WTC11 (cell line): Measurements from ENCODE around the gene KCNH6. TPM values are rescaled to one million over a fixed set of nuclear protein-coding genes. Genes with fewer than 3 reads are reported as not detected.

Source experiments
- ATAC-seq: fragments of 200-7000 bp; cut with Tn5 transposase; 2 replicates; pipeline ENCODE4 v1.10.0; 2021; ENCODE audit warnings: mild to moderate bottlenecking, moderate library complexity
- CTCF ChIA-PET: fragments of 300-600 bp; sonication (Branson Sonifier 250); formaldehyde crosslinking; loops from one replicate; lab custom pipeline; 2021; ENCODE audit warnings: antibody characterized with exemption; lab: Charles Lee
- POLR2A ChIA-PET: fragments of 350-600 bp; sonication (Branson Sonifier 250); formaldehyde crosslinking; loops from one replicate; lab custom pipeline; 2021; ENCODE audit warnings: antibody characterized with exemption; lab: Charles Lee
- DNase-seq: peaks from one replicate; pipeline ENCODE4 v3.0.0; 2021; ENCODE audit warnings: low spot score
- H3K27ac Mint-ChIP-seq: 2 replicates; pipeline ENCODE4 v1.8.0; 2021; ENCODE audit warnings: mixed read lengths
- H3K27me3 Mint-ChIP-seq: 2 replicates; pipeline ENCODE4 v1.8.0; 2021; ENCODE audit warnings: low read depth, mild to moderate bottlenecking, moderate library complexity, mixed read lengths
- H3K36me3 Mint-ChIP-seq: 2 replicates; pipeline ENCODE4 v1.8.0; 2021; ENCODE audit warnings: mixed read lengths
- H3K4me1 Mint-ChIP-seq: 2 replicates; pipeline ENCODE4 v1.8.0; 2022; ENCODE audit warnings: mixed read lengths
- H3K4me3 Mint-ChIP-seq: 2 replicates; pipeline ENCODE4 v1.8.0; 2021; ENCODE audit warnings: mild to moderate bottlenecking, moderate library complexity, mixed read lengths
- H3K9me3 Mint-ChIP-seq: 2 replicates; pipeline ENCODE4 v1.8.0; 2021; ENCODE audit warnings: mixed read lengths
- AFF4 ChIP-seq: sonication (generic); formaldehyde crosslinking; IDR thresholded peaks from 2 replicates; pipeline ENCODE4 v1.8.1; 2023; ENCODE audit warnings: mild to moderate bottlenecking, missing genetic modification reagents, borderline replicate concordance
- ATF3 ChIP-seq: sonication (generic); formaldehyde crosslinking; conservative IDR thresholded peaks from 2 replicates; pipeline ENCODE4 v1.8.1; 2022; ENCODE audit warnings: mild to moderate bottlenecking, missing genetic modification reagents
- E2F1 ChIP-seq: sonication (generic); formaldehyde crosslinking; IDR thresholded peaks from 2 replicates; pipeline ENCODE4 v1.8.0; 2022; ENCODE audit warnings: mild to moderate bottlenecking, missing genetic modification reagents
- ELF4 ChIP-seq: sonication (generic); formaldehyde crosslinking; IDR thresholded peaks from 2 replicates; pipeline ENCODE4 v1.8.1; 2022; ENCODE audit warnings: low read depth, mild to moderate bottlenecking, moderate library complexity, missing genetic modification reagents
- EMX1 ChIP-seq: fragments of 250-450 bp; sonication (Bioruptor Pico); IDR thresholded peaks from 2 replicates; pipeline ENCODE4 v1.8.0; 2021; ENCODE audit warnings: mild to moderate bottlenecking
- ERG ChIP-seq: fragments of 250-450 bp; sonication (Bioruptor Pico); IDR thresholded peaks from 2 replicates; pipeline ENCODE4 v1.8.0; 2021; ENCODE audit warnings: mild to moderate bottlenecking
- ESRRA ChIP-seq: sonication (generic); formaldehyde crosslinking; IDR thresholded peaks from 2 replicates; pipeline ENCODE4 v1.8.1; 2022; ENCODE audit warnings: mild to moderate bottlenecking, missing genetic modification reagents, borderline replicate concordance
- FOXK1 ChIP-seq: sonication (generic); formaldehyde crosslinking; IDR thresholded peaks from 2 replicates; pipeline ENCODE4 v1.8.0; 2022; ENCODE audit warnings: mild to moderate bottlenecking, moderate library complexity, missing genetic modification reagents
- FOXP1 ChIP-seq: sonication (generic); formaldehyde crosslinking; IDR thresholded peaks from 2 replicates; pipeline ENCODE4 v1.8.0; 2022; ENCODE audit warnings: missing genetic modification reagents, mild to moderate bottlenecking, moderate library complexity, borderline replicate concordance
- HMGA2 ChIP-seq: fragments of 250-450 bp; sonication (Bioruptor Pico); IDR thresholded peaks from 2 replicates; pipeline ENCODE4 v1.4.0; 2021; ENCODE audit warnings: mild to moderate bottlenecking, moderate library complexity
- JUN ChIP-seq: sonication (generic); formaldehyde crosslinking; IDR thresholded peaks from 2 replicates; pipeline ENCODE4 v1.8.0; 2023; ENCODE audit warnings: mild to moderate bottlenecking, missing genetic modification reagents
- NFATC4 ChIP-seq: fragments of 250-450 bp; sonication (Bioruptor Pico); IDR thresholded peaks from 2 replicates; pipeline ENCODE4 v1.9.0; 2021; ENCODE audit warnings: mild to moderate bottlenecking
- SMAD4 ChIP-seq: sonication (generic); formaldehyde crosslinking; IDR thresholded peaks from 2 replicates; pipeline ENCODE4 v1.8.0; 2022; ENCODE audit warnings: mild to moderate bottlenecking, missing genetic modification reagents
- USF1 ChIP-seq: sonication (generic); formaldehyde crosslinking; IDR thresholded peaks from 2 replicates; pipeline ENCODE4 v1.8.0; 2022; ENCODE audit warnings: mild to moderate bottlenecking, missing genetic modification reagents
- USF2 ChIP-seq: sonication (generic); formaldehyde crosslinking; IDR thresholded peaks from 2 replicates; pipeline ENCODE4 v1.8.1; 2023; ENCODE audit warnings: mild to moderate bottlenecking, missing genetic modification reagents, moderate library complexity
- ZBTB21 ChIP-seq: sonication (generic); formaldehyde crosslinking; IDR thresholded peaks from 2 replicates; pipeline ENCODE4 v1.8.1; 2023; ENCODE audit warnings: mild to moderate bottlenecking, missing genetic modification reagents, borderline replicate concordance
- ZMAT4 ChIP-seq: fragments of 250-450 bp; sonication (Bioruptor Pico); IDR thresholded peaks from 2 replicates; pipeline ENCODE4 v1.9.0; 2021; ENCODE audit warnings: mild to moderate bottlenecking
- ZNF121 ChIP-seq: sonication (generic); formaldehyde crosslinking; IDR thresholded peaks from 2 replicates; pipeline ENCODE4 v1.8.0; 2023; ENCODE audit warnings: missing genetic modification reagents
- ZNF263 ChIP-seq: sonication (generic); formaldehyde crosslinking; IDR thresholded peaks from 2 replicates; pipeline ENCODE4 v1.8.1; 2022; ENCODE audit warnings: low read depth, mild to moderate bottlenecking, moderate library complexity, missing genetic modification reagents
- total RNA-seq: library from RNA; stranded (reverse); gene quantifications from 3 replicates; pipeline ENCODE4 v1.2.3, GENCODE V29; 2021

KCNH6 gene
- total RNA-seq, 1 experiment from 2014 or later: 2.1 TPM

- ChIA-PET CTCF (interaction anchor here (7.7 to 11.3 kb wide), 2 partner anchors 40 to 53 kb away, joined by 167 to 298 read pairs; partner anchors contain the start of gene CYB561), POLR2A (no interaction called here)
- H3K4me3 Mint-ChIP-seq: no peak overlapping the region
- H3K9me3 Mint-ChIP-seq: no peaks in the 10 kb centered on the region
- ATAC-seq: no peak
- peaks cover 14% of the 10 kb centered on the region for H3K4me1 Mint-ChIP-seq
- H3K27me3 Mint-ChIP-seq: peaks cover 16% of the 10 kb centered on the region
- TF ChIP-seq ZMAT4 (CRISPR knock-in tag): no peak
- no peak for TF ChIP-seq ERG (CRISPR knock-in tag)
- no peak for TF ChIP-seq ZNF121 (CRISPR knock-in tag)
- no peak for TF ChIP-seq EMX1
- no peak for TF ChIP-seq HMGA2 (CRISPR knock-in tag)
- TF ChIP-seq ESRRA (CRISPR knock-in tag): no peak
- TF ChIP-seq AFF4: no peak
- TF ChIP-seq, all 79 proteins: peak for 0
- no peak overlapping the region for H3K27ac Mint-ChIP-seq
- H3K36me3 Mint-ChIP-seq: no peaks in the 10 kb centered on the region
- DNase-seq: no peak
Measured at GRCh38 chr17:63481488-63481870, 41.7 kb upstream of the KCNH6 start.

- H3K4me3 Mint-ChIP-seq: no peak overlapping the region
- peaks cover 14% of the 10 kb centered on the region for H3K4me1 Mint-ChIP-seq
- H3K27ac Mint-ChIP-seq: no peak overlapping the region
- H3K27me3 Mint-ChIP-seq: peaks cover 15% of the 10 kb centered on the region
- CTCF ChIA-PET: interaction anchor here (7.7 to 11.3 kb wide), 2 partner anchors 41 to 54 kb away, joined by 167 to 298 read pairs; partner anchors contain the start of gene CYB561
- POLR2A ChIA-PET: no interaction called here
- TF ChIP-seq ATF3 (CRISPR knock-in tag): no peak
- TF ChIP-seq NFATC4 (CRISPR knock-in tag): no peak
- no peak for TF ChIP-seq JUN
- TF ChIP-seq EMX1: no peak
- no peak for TF ChIP-seq ELF4 (CRISPR knock-in tag)
- TF ChIP-seq ZBTB21: no peak
- no peak for TF ChIP-seq ZNF263
- TF ChIP-seq USF1: no peak
- no peak for TF ChIP-seq FOXP1 (CRISPR knock-in tag)
- no peak for TF ChIP-seq ESRRA (CRISPR knock-in tag)
- no peak for TF ChIP-seq FOXK1 (CRISPR knock-in tag)
- TF ChIP-seq USF2 (CRISPR knock-in tag): no peak
- TF ChIP-seq E2F1: no peak
- no peak for TF ChIP-seq SMAD4 (CRISPR knock-in tag)
- no peak for ATAC-seq
- H3K36me3 Mint-ChIP-seq: no peaks in the 10 kb centered on the region
- H3K9me3 Mint-ChIP-seq: no peaks in the 10 kb centered on the region
- DNase-seq: no peak
Measured at GRCh38 chr17:63482509-63482908, 40.6 kb upstream of the KCNH6 start.
